Measurements from ENCODE around the gene PAQR8.
A peak's percentile ranks its signal among the peaks of the same experiment; 100 is the strongest.

PAQR8 gene

DNA sequence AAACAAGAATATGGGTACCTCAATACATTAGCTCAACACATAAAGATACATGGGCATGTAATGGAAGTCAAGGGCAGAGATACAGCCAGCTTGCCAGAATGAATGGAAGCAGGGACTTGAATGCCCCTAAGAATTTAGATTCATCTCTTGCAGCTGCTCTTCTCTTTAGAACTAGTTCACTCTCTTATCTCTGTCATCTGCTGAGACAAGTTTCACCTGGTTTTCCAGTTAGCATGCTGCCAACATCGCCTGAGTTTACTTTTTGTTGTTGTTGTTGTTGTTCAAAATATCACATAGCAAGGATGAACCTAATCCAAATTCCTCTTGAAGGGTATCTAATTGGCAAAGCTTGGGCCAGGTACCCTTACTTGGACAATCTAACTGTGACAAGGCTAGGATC lies 14.1 kb upstream of the PAQR8 start:
- no peak for DNase-seq (ENCODE audit: low read depth in 2 of 2)

DNA sequence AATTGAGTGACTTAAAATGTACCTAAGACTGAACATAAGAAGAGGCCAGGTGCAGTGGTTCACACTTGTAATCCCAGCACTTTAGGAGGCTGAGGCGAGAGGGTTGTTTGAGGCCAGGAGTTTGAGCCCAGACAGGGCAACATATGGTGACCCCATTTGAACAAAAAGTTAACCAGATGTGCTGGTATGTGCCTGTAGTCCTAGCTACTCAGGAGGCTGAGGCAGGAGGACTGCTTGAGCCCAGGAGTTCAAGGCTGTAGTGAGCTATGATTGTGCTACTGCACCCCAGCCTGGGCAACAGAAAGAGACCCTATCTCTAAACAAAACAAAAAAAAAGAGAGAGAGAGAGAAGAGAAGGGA lies 10.1 kb upstream of the PAQR8 start:
- DNase-seq (ENCODE audit: low read depth in 2 of 2) = no peak

DNA sequence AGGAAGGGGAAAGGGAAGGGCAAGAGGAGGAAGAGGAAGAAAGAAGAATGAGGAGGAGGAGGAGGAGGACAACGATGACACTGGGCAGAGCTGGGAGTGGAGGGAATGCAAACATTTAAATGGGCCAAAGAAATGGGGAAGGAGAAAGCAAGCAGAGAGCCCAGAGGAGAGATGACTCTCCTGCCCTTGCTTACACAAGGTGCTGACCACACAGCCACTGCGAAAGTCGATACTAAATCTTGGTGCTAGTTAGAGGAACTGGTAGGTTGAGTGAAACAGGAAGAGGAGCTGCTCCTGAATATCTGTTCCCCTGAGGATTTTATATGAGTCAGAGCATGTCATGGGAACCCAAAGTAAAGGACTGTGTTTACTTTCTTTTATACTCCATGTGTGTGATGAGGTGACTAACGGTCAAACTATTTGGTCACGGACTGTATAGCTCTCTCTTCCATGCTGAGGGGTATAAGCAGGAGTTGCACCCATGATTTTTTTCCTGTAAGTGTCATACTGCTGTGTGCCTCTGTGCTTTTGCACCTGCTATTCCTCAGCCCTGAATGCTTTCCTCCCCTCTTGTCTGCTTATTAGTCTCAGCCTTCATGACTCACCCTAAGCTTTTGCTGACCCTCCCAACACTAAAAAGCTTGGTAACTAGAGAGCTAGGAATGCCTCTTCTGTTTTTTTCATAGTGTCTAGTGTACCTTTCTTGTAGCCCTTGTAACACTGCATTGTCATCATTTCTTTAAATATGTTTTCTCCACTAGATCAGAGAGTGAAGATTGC lies 9.5 kb upstream of the PAQR8 start:
- DNase-seq (ENCODE audit: low read depth in 2 of 2) = peak; percentile 82 to 88

DNA sequence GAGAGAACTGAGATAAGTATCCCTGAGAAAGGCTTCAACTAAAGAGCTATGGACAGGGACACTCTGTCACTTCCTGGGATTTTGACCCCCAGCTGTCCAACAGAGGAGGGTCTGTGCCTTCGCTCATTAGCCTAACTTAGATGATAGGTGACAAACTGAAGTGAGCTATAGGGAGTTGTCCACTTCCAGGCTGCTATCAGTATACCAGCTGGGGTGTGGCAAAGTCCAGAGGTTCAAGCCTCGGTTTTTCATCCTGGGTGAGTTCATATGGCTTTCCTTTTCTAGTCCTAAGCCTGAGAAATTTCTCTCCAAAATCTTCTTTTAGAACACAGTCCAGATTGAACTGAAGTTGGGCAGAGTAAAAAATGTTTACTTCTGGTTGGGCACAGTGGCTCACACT lies 5.9 kb upstream of the PAQR8 start:
- DNase-seq (ENCODE audit: low read depth in 2 of 2) = no peak

DNA sequence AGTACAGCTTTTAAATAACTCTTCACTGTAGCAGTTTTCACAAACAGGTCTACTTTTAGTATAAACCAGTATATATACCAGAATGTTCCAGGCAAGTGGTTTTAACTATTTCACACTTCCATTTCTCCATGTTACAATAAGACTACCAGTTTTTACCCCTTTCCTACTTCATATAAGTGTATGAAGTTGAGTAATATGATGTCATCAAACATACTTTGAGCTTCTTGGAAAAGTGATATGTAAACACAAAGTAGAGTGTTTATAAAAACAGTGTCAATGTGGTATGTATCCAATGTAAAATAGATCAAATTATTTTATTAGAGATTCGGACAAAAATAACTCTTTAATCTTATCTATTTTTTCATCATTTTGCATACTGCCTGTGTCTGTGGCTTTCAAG lies 2.5 kb upstream of the PAQR8 start:
- no peak for DNase-seq (ENCODE audit: low read depth in 2 of 2)

DNA sequence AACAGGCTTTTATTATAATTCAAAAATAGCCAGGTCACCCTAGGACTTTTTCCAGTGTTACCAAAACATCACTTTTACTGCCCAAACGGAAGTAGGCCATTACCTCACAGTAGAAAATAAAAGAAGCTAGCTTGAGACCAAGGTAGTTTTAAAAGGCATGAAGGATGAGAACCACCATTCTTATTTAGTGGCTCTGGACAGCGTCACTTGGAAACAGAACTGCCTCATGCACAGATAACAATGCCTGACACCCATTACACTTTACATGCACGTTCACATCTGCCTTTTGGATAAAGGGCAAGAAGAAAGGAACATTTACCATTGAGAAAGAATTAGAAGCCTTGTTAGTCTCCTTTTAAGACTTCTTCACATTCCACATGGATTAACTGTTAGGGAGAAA lies 1.9 kb upstream of the PAQR8 start:
- no peak for DNase-seq (ENCODE audit: low read depth in 2 of 2)

DNA sequence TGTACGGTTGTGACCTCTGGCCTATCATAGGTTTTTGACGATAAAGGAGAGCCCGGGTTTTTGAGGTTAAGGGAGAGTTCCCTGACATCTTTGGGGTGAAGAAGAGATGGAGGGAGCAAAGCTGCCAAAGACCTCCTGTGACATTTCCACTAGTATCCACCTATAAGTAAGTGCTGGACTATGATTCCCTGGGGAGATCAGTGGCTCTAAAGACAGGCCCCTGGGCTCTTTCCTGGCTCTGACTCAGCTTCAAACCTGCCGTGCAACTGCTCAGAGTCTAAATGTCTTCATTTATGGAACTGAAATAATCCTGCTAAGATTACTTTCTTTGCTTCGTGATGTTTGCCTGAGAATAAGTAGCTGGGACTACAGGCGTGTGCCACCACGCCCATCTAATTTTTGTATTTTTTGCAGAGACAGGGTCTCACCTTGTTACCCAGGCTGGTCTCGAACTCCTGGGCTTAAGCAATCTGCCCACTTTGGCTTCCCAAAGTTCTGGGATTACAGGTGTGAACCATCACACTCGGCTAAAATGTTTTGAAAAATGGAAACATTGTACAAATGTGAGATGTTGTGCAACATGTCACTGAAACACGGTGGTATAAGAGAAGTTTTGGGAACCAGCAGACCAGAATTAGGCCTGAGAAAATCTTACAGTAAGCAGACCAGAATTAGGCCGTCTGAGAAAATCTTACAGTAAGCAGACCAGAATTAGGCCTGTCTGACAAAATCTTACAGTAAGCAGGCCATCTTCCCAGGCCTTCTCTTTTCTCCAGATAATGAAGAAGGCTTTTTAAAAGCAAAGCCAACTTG lies 1.1 kb upstream of the PAQR8 start:
- no peak for DNase-seq (ENCODE audit: low read depth in 2 of 2)

DNA sequence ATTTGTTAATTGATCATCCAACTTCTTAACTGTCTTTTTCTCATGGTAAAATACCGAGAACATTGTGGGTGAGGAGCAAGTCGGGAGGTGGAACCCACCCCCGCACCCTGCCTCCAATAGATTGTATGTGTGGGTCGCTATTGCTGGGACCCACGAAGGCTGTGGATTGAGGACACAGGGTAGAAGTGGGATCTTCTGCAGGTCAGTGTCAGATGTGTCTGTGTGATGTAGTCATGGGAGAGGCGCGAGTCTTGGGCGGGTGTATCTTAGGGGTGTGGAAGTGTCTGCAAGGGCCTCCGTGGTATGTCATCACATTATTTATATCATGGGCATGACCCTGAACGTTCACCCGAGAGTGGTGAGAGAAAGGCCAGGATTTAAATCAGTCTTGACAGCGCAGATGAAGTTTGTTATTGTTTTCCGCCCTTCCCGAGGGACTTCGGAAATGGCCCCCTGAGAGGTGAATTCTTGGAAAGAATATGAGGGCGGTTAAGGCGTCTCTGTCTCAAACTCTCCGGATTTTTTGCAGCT lies 472 bp upstream of the PAQR8 start:
- no peak for DNase-seq (ENCODE audit: low read depth in 2 of 2)

DNA sequence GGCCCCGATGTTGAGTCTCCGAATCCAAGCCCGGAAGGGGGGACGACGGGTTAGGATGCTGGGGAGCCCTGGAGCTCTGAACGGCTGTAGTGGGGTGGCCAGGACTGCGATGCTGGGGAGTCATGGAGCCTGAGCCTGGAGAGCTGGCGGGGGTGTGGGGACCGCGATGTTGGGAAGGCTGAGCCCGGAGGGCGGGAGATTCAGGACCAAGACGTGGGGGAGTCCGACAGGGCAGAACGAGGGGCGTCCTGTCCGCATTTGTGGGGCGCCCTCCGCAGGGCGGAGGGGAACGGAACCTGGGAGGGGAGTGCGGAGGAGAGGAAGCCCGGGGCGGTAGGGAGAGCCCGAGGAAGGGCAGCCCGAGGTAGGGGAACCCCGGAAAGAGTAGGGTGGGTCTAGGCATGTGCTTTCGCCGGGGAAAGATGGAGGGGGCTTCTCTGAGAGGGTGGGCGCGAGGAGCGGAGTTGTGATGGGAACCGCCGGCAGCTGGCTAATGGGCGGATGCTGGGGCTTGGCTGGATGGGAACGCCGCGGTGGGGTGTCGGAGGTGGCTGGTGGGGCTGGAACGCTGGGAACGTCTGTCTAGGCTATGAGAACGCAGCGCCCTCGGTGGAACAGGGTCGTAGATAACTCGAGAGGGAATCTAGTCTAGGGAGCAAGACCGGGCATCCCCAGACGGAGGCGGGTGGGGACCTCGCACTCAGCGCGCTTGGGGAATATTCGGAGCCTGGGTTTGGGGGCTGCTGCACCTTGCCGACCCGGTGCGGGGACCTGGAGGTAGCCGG lies 684 bp downstream of the PAQR8 start:
- no peak for DNase-seq (ENCODE audit: low read depth in 2 of 2)

DNA sequence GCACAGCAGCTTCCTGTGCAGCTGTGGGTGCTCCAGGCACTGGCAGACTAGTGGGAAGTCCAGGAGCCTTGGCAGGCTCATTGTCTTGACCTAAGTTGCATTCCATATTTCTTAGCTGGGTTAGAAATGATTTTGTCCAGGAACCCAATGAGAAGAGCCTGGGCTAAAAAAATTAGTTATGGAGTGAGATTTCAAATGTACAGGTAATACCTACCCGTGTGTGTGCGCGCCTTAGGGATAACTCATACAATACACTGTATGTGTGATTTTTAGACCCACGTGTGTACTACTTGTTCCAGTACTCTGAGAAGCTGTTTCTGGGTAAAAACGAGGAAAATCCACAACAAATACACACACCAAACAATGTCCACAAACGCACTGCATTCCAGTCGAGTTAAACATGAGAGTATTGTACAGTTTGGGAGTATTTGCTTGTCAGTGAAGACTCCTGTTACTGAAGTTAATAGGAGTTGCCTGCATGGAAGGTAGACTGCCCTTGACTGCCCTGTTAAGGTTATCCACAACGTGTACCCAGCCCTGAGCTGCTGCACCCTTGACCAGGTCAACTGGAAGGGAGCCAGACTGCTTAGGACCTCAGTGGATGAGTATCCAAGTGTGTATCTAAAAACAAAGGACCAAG lies 1.4 kb downstream of the PAQR8 start:
- no peak for DNase-seq (ENCODE audit: low read depth in 2 of 2)

DNA sequence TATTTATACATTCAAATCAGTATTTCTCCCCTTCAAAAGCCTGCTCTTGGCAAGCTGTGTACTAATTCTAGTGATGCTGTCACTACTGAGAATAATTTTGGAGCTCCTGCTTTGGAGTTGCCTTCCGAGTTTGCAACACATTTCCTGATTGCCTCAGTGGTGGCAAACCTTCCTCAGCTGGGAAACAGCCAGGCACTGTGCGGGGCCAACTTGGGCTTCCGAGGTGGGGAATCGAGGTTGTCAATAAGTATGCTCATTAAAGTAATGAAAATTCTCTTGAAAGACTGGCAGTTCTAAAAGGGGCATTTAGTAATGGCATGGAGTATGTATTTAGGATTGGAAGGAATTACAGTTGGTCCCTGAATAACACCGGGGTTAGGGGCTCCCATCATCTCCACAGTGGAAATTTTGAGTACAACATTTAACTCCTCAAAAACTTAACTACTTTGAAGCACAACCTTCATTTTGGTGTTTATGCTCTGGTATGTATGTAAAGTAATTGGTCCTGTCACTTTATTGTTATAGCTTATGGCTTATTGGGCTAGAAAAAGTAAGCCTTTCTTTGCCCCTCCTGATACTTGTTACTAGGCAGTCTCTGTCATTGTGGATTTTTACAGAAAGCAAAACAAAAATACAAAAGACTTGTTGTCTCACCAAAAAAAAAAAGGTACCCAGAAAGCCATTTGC lies 2.7 kb downstream of the PAQR8 start:
- no peak for DNase-seq (ENCODE audit: low read depth in 2 of 2)

DNA sequence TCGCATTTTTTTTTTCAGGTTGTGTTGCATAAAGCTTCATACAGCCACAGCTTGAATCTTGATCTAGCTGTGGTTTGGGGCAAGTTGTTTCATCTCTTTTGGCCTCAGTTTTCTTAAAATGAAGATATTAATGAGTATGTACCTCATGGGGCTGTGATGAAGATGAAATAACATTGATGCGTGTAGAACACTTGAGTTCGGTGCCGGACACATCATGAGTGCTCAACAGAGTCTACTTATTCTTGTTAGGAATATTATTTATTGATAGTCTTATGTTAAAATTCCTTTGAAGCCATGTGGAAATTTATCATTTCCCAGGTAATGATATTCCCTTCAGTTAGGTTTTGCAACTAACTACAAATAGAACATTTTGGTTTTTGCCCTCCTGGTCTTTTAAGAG lies 3.4 kb downstream of the PAQR8 start:
- no peak for DNase-seq (ENCODE audit: low read depth in 2 of 2)

DNA sequence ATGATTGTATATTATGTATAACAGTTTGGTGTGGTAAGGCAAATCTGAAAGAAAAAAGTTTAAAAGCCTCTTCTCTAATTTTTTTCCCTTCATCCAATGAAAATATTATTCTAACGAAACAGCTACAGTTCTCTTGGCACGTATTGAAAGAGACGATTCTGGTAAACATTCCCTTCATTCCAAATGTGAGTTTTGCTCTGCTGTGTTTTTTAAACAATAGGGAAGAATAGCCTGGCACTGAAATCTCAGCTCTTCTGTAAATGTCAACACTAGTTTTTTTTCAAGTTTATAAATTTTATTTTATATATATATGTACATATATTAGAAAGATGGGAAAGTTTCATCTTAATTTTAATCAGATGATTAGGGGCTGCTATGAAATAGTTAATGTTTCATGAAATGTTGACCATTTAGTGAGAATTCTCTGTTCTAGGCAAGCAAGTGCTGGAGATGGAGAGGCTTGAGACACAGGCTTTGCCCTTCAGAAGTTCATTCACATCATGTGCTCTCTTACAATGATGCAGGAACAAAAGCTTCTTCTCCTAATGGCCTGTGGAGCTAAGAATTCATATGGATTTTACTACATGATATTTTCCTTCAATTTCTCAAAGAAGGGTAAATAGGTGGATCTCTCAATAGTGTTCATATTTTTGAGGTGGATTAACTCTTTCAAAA lies 4.1 kb downstream of the PAQR8 start:
- no peak for DNase-seq (ENCODE audit: low read depth in 2 of 2)

DNA sequence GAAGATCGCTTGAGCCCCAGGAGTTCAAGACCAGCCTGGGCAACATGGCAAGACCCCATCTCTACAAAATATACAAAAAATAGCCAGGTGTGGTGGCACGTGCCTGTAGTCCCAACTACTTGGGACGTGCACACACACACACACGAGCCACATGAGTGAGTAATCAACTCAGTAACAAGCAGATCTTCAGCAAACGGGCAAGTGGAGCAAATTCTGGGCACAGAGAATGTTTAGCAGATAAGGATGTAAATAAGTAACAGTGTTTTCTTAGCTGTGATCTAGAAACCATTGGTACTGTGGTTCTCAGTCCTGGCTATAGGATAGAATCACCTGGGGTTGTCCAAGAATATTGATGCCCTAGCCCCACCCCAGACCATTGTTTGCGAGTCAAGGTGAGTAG lies 6.1 kb downstream of the PAQR8 start:
- no peak for DNase-seq (ENCODE audit: low read depth in 2 of 2)

DNA sequence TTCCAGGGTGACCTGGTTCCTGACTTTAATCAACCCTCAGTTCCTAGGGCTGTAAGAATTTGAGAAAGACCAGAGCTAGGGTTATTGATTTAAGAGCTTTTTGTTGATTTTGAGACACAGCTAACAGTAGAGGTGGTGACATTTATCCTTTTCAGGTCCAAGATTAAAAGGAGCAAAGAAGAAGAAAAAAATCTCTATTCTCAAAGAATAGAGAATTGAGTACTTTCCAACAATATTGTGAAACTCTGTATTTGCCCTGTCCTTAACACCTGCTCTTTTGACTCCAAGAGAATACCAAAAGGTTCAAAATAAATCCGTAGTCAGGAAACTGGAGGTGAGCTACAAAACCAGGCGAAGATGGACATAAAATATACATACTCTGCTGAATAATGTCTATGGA lies 7.3 kb downstream of the PAQR8 start:
- no peak for DNase-seq (ENCODE audit: low read depth in 2 of 2)

DNA sequence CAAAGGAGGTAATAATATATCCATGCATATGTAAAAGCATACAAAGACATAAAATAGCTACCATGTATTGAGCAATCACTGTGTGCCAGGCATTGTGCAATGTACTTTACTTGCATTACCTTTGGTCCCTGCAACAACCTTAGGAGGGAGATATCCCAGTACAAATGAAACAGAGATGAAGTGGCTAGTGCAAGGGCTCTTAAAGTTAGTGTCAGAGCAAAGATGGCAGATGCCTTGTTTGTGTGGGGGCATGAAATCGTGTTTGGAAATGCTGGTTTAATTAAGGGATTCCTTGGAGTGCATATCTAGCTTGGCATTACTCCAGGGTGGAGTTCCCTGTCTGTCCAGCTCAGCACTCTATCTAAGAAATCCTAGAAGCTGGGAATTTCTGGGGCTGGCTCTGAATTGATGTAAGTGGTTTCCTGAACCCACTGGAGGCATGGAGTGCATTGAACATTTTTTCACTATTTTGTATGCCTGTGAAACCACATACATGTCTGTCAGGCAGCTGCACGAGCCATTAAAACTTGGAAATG lies 9.8 kb downstream of the PAQR8 start:
- no peak for DNase-seq (ENCODE audit: low read depth in 2 of 2)

DNA sequence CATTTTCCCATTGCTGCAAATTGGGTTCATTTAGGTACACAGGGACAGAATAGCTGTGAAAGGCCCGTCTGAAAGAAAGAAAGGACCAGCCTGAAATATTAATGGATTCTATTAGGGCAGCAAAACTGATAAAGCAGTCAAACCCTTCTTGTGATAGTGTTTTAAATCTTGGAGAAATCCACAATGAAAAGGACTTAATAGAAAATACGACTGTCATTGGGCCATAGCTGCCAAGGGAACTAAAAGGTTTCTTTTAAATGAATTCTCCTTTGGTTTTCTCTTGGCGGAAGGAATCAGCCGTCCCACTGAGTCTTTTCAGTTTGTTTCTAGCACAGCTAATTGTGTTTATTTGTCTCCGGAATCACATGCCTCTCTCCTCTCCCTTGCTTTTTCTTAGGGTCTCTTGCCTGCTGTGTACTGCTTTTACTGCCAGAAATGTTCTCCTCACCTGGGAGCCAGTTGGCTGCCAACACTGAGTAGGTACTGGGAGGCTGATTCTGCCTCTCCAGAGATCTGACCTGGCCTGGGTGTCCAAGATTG lies 11.3 kb downstream of the PAQR8 start:
- DNase-seq (ENCODE audit: low read depth in 2 of 2) = no peak

DNA sequence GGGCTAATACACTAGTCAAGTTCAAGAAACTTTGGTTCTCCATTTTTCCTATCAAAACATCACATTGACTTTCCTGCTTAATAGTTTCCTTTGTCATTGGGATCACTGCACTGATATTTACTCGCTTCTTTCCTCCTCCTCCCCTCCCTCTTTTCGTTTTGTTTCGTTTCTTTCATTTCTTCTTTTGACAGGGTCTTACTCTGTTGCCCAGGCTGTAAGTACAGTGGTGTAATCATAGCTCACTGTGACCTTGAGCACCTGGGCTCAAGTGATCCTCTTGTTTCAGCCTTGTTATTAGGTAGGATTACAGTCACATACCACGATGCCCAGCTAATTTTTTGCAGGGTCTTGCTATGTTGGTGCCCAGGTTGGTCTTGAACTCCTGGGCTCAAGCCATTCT lies 12.3 kb downstream of the PAQR8 start:
- no peak for DNase-seq (ENCODE audit: low read depth in 2 of 2)

DNA sequence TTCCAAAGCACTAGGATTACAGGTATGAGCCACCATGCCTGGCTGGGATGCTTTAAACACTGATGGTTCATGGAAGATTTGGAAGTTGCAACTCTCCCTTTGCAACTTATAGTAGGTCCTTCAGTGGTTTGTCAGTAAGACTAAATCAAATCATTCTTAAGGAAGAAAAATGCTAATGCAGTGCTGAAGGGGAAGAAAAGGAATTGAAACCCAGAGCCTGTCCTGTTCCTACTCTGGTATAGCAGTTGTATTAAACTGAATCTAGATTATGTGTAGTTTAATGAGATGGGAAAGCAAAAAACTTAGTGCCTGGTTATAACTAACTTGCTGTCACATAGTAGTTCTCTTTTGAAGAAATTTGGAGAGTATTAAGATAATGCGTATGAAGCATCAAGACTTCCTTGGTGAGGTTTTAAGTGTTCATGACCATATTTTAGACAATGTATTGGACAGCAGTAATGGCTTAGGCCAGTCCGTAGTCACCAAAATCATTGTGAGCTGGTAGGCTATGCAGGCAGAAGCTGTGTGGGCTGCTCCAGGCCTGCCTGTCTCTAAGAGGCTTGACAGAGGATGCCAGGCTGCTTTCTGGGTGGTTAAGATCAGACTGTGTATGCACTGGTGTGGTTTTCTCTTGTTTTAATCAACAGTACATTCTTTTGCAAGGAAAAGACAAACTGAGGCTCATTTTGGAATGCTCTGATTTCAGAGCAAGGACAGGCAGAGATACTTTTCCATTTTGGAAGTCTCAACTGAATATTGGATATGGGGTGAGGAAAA lies 14.0 kb downstream of the PAQR8 start:
- DNase-seq (ENCODE audit: low read depth in 2 of 2) = no peak

Measured in fibroblast of skin of left biceps (primary cell).